H1 (cell line): Measurements from ENCODE around the gene MARK4. TPM values are rescaled to one million over a fixed set of nuclear protein-coding genes. Genes with fewer than 3 reads are reported as not detected.

Experiments used
- CTCF ChIA-PET: fragments of 300-600 bp; sonication (Branson Sonifier 250); formaldehyde crosslinking; loops from one replicate; lab custom pipeline; 2021; ENCODE audit not compliant: partially characterized antibody; lab: Charles Lee
- POLR2A ChIA-PET: fragments of 300-600 bp; sonication (Branson Sonifier 250); formaldehyde crosslinking; loops from one replicate; lab custom pipeline; 2021; ENCODE audit warnings: inconsistent platforms; ENCODE audit not compliant: partially characterized antibody; lab: Charles Lee
- DNase-seq, 2 experiments: peaks; one replicate each; pipeline versions ENCODE4 v3.0.0 to v3.0.0-alpha.2; 2010 to 2022; ENCODE audit warnings: low spot score in 2 of 2, low read depth in 1 of 2, mixed read lengths in 1 of 2
- FAIRE-seq: peaks from 2 replicates; lab custom pipeline; 2011; peaks lifted over from hg19 to GRCh38; lab: Jason Lieb, UNC
- H2AFZ ChIP-seq: 2 replicates; pipeline ENCODE4 v1.8.1; 2012; ENCODE audit warnings: low read length, inconsistent platforms
- H2AK5ac ChIP-seq: 2 replicates; pipeline ENCODE4 v1.6.1; 2013; ENCODE audit warnings: low read depth, low read length
- H2BK120ac ChIP-seq: replicated peaks from 2 replicates; pipeline ENCODE3; 2013; ENCODE audit warnings: low read depth, low read length, inconsistent platforms
- H2BK12ac ChIP-seq: 2 replicates; pipeline ENCODE4 v1.6.1; 2013; ENCODE audit warnings: low read depth, low read length
- H2BK15ac ChIP-seq: 2 replicates; pipeline ENCODE4 v1.6.1; 2013; ENCODE audit warnings: low read length
- H2BK20ac ChIP-seq: 2 replicates; pipeline ENCODE4 v1.6.1; 2013; ENCODE audit warnings: low read length
- H2BK5ac ChIP-seq: 2 replicates; pipeline ENCODE4 v1.6.1; 2013; ENCODE audit warnings: low read depth, low read length
- H3K14ac ChIP-seq: 2 replicates; pipeline ENCODE4 v1.6.1; 2013; ENCODE audit warnings: inconsistent platforms; ENCODE audit not compliant: insufficient read length
- H3K18ac ChIP-seq: 2 replicates; pipeline ENCODE4 v1.6.1; 2013; ENCODE audit warnings: low read length; ENCODE audit errors: extremely low read depth
- H3K23ac ChIP-seq: 2 replicates; pipeline ENCODE4 v1.6.1; 2013; ENCODE audit warnings: inconsistent platforms; ENCODE audit not compliant: insufficient read length
- H3K23me2 ChIP-seq: 2 replicates; pipeline ENCODE4 v1.6.1; 2013; ENCODE audit warnings: low read depth, low read length
- H3K27ac ChIP-seq: 2 replicates; pipeline ENCODE4 v1.6.1; 2011; ENCODE audit warnings: low read depth, low read length, inconsistent platforms
- H3K27me3 ChIP-seq, 4 experiments: replicated peaks in 1 of 4; 1 replicate in 1 of 4; 2 replicates in 3 of 4; pipeline versions ENCODE4 v1.6.1 to v1.8.1; 2011 to 2013; ENCODE audit warnings: low read length in 3 of 4, mild to moderate bottlenecking in 3 of 4, inconsistent platforms in 2 of 4, mixed read lengths in 2 of 4, moderate library complexity in 1 of 4; ENCODE audit not compliant: control insufficient read depth in 3 of 4, insufficient read depth in 3 of 4; ENCODE audit errors: extremely low read depth in 1 of 4
- H3K36me3 ChIP-seq, 4 experiments: 2 replicates each; pipeline versions ENCODE4 v1.6.1 to v1.8.1; 2011 to 2013; ENCODE audit warnings: mild to moderate bottlenecking in 4 of 4, low read length in 3 of 4, moderate library complexity in 2 of 4, control low read depth in 1 of 4, inconsistent platforms in 1 of 4; ENCODE audit not compliant: insufficient read depth in 4 of 4, control insufficient read depth in 2 of 4
- H3K4ac ChIP-seq: replicated peaks from 2 replicates; pipeline ENCODE3; 2013; ENCODE audit warnings: low read length, low read depth, mixed read lengths, inconsistent platforms; ENCODE audit not compliant: insufficient read length
- H3K4me1 ChIP-seq, 4 experiments: replicated peaks in 1 of 4; 1 replicate in 1 of 4; 2 replicates in 3 of 4; pipeline versions ENCODE4 v1.6.1 to v1.8.1; 2011 to 2013; ENCODE audit warnings: low read length in 3 of 4, inconsistent platforms in 2 of 4, mixed read lengths in 1 of 4; ENCODE audit not compliant: insufficient read depth in 4 of 4, control insufficient read depth in 3 of 4
- H3K4me2 ChIP-seq, 2 experiments: 2 replicates each; pipeline versions ENCODE4 v1.6.1 to v1.8.1; 2011 to 2013; ENCODE audit warnings: low read depth in 2 of 2, low read length in 2 of 2, control low read depth in 1 of 2, inconsistent platforms in 1 of 2, mild to moderate bottlenecking in 1 of 2; ENCODE audit not compliant: insufficient read depth in 1 of 2
- H3K4me3 ChIP-seq, 4 experiments: fragments of 200-600, 300-600 bp in 1 of 4; sonication (generic), shearing (Covaris generic), sonication (Bioruptor Twin) in 1 of 4; 2 replicates each; pipeline versions ENCODE4 v1.5.1 to v1.8.1; 2011 to 2016; ENCODE audit warnings: low read length in 4 of 4, low read depth in 3 of 4, control low read depth in 2 of 4, inconsistent platforms in 2 of 4, mild to moderate bottlenecking in 2 of 4, mixed read lengths in 1 of 4, moderate library complexity in 1 of 4; ENCODE audit not compliant: insufficient read depth in 2 of 4; ENCODE audit errors: extremely low read depth in 1 of 4
- H3K56ac ChIP-seq: replicated peaks from 2 replicates; pipeline ENCODE3; 2013; ENCODE audit warnings: low read depth, mild to moderate bottlenecking, mixed read lengths, low read length, inconsistent platforms; ENCODE audit not compliant: insufficient read length
- H3K79me1 ChIP-seq: 2 replicates; pipeline ENCODE4 v1.6.1; 2013; ENCODE audit warnings: low read depth, low read length, control low read depth
- H3K79me2 ChIP-seq, 2 experiments: 2 replicates each; pipeline versions ENCODE4 v1.6.1 to v1.8.1; 2012 to 2013; ENCODE audit warnings: low read length in 2 of 2, mild to moderate bottlenecking in 2 of 2, inconsistent platforms in 1 of 2; ENCODE audit not compliant: insufficient read depth in 2 of 2, control insufficient read depth in 1 of 2
- H3K9ac ChIP-seq, 4 experiments: replicated peaks in 1 of 4; 1 replicate in 1 of 4; 2 replicates in 3 of 4; pipeline versions ENCODE4 v1.6.1 to v1.8.1; 2011 to 2013; ENCODE audit warnings: low read depth in 3 of 4, low read length in 3 of 4, control low read depth in 2 of 4, mild to moderate bottlenecking in 2 of 4, moderate library complexity in 2 of 4, inconsistent platforms in 1 of 4; ENCODE audit errors: extremely low read depth in 1 of 4
- H3K9me3 ChIP-seq, 2 experiments: 2 replicates each; pipeline versions ENCODE4 v1.6.1 to v1.8.1; 2012 to 2013; ENCODE audit warnings: mild to moderate bottlenecking in 2 of 2, moderate library complexity in 2 of 2, control low read depth in 1 of 2, inconsistent platforms in 1 of 2, low read depth in 1 of 2, low read length in 1 of 2, mixed read lengths in 1 of 2; ENCODE audit not compliant: insufficient read depth in 2 of 2
- H4K20me1 ChIP-seq, 2 experiments: replicated peaks in 1 of 2; 2 replicates each; pipeline versions ENCODE3 to v1.8.1; 2011 to 2013; ENCODE audit warnings: inconsistent platforms in 2 of 2, low read length in 2 of 2, mild to moderate bottlenecking in 1 of 2; ENCODE audit not compliant: insufficient read depth in 2 of 2, control insufficient read depth in 1 of 2
- H4K5ac ChIP-seq: 2 replicates; pipeline ENCODE4 v1.6.1; 2013; ENCODE audit warnings: low read length, low read depth, mixed read lengths, inconsistent platforms; ENCODE audit not compliant: insufficient read length
- H4K8ac ChIP-seq: 2 replicates; pipeline ENCODE4 v1.8.0; 2013; ENCODE audit warnings: mild to moderate bottlenecking, moderate library complexity, low read length, inconsistent platforms; ENCODE audit not compliant: insufficient read depth; ENCODE audit errors: extremely low read depth
- H4K91ac ChIP-seq: replicated peaks from 2 replicates; pipeline ENCODE3; 2013; ENCODE audit warnings: low read length, mixed read lengths, inconsistent platforms; ENCODE audit not compliant: insufficient read length
- BRCA1 ChIP-seq: IDR thresholded peaks from 2 replicates; pipeline ENCODE4 v1.6.1; 2012; ENCODE audit warnings: low read depth, low read length, improper control_type of control experiment
- CHD2 ChIP-seq: IDR thresholded peaks from 2 replicates; pipeline ENCODE4 v1.6.1; 2012; ENCODE audit warnings: low read length, improper control_type of control experiment
- EP300 ChIP-seq, 2 experiments: IDR thresholded peaks; 1 replicate in 1 of 2; 2 replicates in 1 of 2; pipeline ENCODE4 v1.6.1; 2011 to 2012; ENCODE audit warnings: low read depth in 2 of 2, low read length in 2 of 2, mild to moderate bottlenecking in 2 of 2, borderline replicate concordance in 1 of 2, inconsistent platforms in 1 of 2, moderate library complexity in 1 of 2
- GTF2F1 ChIP-seq: IDR thresholded peaks from 2 replicates; pipeline ENCODE4 v1.6.1; 2012; ENCODE audit warnings: low read depth, low read length, improper control_type of control experiment, borderline replicate concordance
- HDAC2 ChIP-seq, 2 experiments: fragments of 300-600 bp in 1 of 2; sonication (generic) in 1 of 2; IDR thresholded peaks; 2 replicates each; pipeline ENCODE4 v1.6.1; 2011 to 2012; ENCODE audit warnings: low read depth in 2 of 2, low read length in 2 of 2, mild to moderate bottlenecking in 2 of 2, moderate library complexity in 2 of 2, borderline replicate concordance in 1 of 2, inconsistent platforms in 1 of 2
- JUN ChIP-seq: IDR thresholded peaks from 2 replicates; pipeline ENCODE4 v1.6.1; 2011; ENCODE audit warnings: low read depth, mild to moderate bottlenecking, improper control_type of control experiment, low read length
- NANOG ChIP-seq: IDR thresholded peaks from 2 replicates; pipeline ENCODE4 v1.6.1; 2011; ENCODE audit warnings: low read length, low read depth, mild to moderate bottlenecking, inconsistent platforms; ENCODE audit not compliant: insufficient read depth, poor library complexity, severe bottlenecking
- RAD21 ChIP-seq, 2 experiments: IDR thresholded peaks in 1 of 2; conservative IDR thresholded peaks in 1 of 2; 2 replicates each; pipeline ENCODE4 v1.6.1; 2011; ENCODE audit warnings: low read depth in 2 of 2, low read length in 2 of 2, improper control_type of control experiment in 1 of 2, inconsistent platforms in 1 of 2, mild to moderate bottlenecking in 1 of 2, moderate library complexity in 1 of 2
- SIRT6 ChIP-seq: IDR thresholded peaks from one replicate; pipeline ENCODE4 v1.7.1; 2012; ENCODE audit warnings: low read length, inconsistent platforms
- SP1 ChIP-seq: IDR thresholded peaks from 2 replicates; pipeline ENCODE4 v1.6.1; 2011; ENCODE audit warnings: low read depth, low read length
- TAF1 ChIP-seq: IDR thresholded peaks from 2 replicates; pipeline ENCODE4 v1.6.1; 2011; ENCODE audit warnings: mild to moderate bottlenecking, low read depth, low read length
- TBP ChIP-seq: IDR thresholded peaks from 2 replicates; pipeline ENCODE4 v1.6.1; 2011; ENCODE audit warnings: low read depth, low read length, improper control_type of control experiment
- WGBS, 2 experiments: shearing (Covaris generic) in 1 of 2; methylation state at CpG; one replicate each; pipeline versions ENCODE4 v1.1.6 to v1.1.7; 2013 to 2015; ENCODE audit warnings: low lambda C conversion rate in 2 of 2, mixed read lengths in 2 of 2, inconsistent platforms in 1 of 2, low coverage in 1 of 2, missing lambda C conversion rate in 1 of 2; ENCODE audit not compliant: insufficient replicate concordance in 2 of 2, insufficient coverage in 1 of 2, insufficient read length in 1 of 2; ENCODE audit errors: extremely low coverage in 1 of 2, missing lambda C conversion rate in 1 of 2; 5-methylcytosine and 5-hydroxymethylcytosine counted together
- polyA plus RNA-seq, 7 experiments: library from polyadenylated mRNA; depleted of rRNA in 3 of 7; stranded (reverse) in 5 of 7; unstranded in 2 of 7; fragments of >200 nt in 5 of 7; fragments of 200-250 nt in 2 of 7; gene quantifications; 1 replicate in 5 of 7; 2 replicates in 1 of 7; 4 replicates in 1 of 7; pipeline versions ENCODE4 v1.2.1 to v1.2.3, GENCODE V29; 2011 to 2013; ENCODE audit warnings: missing spikeins in 2 of 7, mixed read lengths in 2 of 7
- total RNA-seq: library from RNA; stranded (reverse); fragmentation: NEBNext Ultra II Directional; extraction: Animal tissue kit (Norgen Biotek cat#: 25700); gene quantifications from 2 replicates; pipeline ENCODE4 v1.2.1, GENCODE V29; 2021
- TF ChIP-seq, protein P1 (sequence below): IDR thresholded peaks from 2 replicates; pipeline ENCODE4 v1.6.1; 2012; ENCODE audit warnings: inconsistent platforms

The MARK4 gene
- total and polyA plus RNA-seq, 2 of the 8 experiments (the other 6 are each of a cell fraction or from before 2014, with no cell fraction given): 12.3 to 49.8 TPM

DNA sequence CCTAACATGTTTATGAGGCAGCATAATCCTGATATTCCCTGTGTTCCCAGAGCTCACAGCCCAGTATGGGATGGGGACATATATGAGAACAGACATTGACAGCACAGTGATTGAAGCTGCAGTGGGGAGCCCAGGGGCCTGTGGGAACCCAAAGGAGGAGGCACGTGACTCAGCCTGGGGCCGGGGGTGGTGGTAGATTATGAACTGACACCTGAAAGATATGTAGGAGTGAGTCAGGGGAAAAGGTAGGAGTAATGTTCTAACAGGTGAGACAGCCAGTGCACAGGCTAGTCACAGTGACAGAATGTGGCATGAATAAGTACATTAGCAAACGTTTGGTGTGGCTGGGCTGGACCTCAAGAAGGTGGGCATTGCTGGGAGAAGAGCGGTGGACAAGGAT lies 42.6 kb downstream of the MARK4 start:
- H3K36me3 ChIP-seq: peaks cover 0 to 4% (median 1%) of the 10 kb centered on the region in 4 experiments; a peak in 3 of 8 replicates
- H4K20me1 ChIP-seq: peaks cover 0 to 6% of the 10 kb centered on the region in 2 experiments
- H3K9me3 ChIP-seq: no peaks in the 10 kb centered on the region
- H2BK20ac ChIP-seq: no peak overlapping the region
- no peak overlapping the region for H3K9ac ChIP-seq
- H4K5ac ChIP-seq: no peak overlapping the region
- no peak overlapping the region for H2AK5ac ChIP-seq
- no peaks in the 10 kb centered on the region; a peak in 1 of 7 replicates for H3K27me3 ChIP-seq
- H3K23ac ChIP-seq: no peak overlapping the region
- H3K18ac ChIP-seq: no peak overlapping the region
- H3K23me2 ChIP-seq: no peaks in the 10 kb centered on the region
- no peak overlapping the region for H3K56ac ChIP-seq
- DNase-seq (no peak), FAIRE-seq (no peak)
- no peak overlapping the region for H2BK12ac ChIP-seq
- CTCF ChIA-PET: interaction anchor here (1.1 to 1.7 kb wide), 3 partner anchors 9 to 93 kb away, joined by 3 to 5 read pairs (median 3); no protein-coding TSS in a partner anchor
- H3K4me1 ChIP-seq: no peaks in the 10 kb centered on the region
- H3K79me2 ChIP-seq: no peaks in the 10 kb centered on the region
- H3K4me3 ChIP-seq: no peak overlapping the region
- no peak overlapping the region for H3K4ac ChIP-seq
- H4K91ac ChIP-seq: no peak overlapping the region
- POLR2A ChIA-PET: interaction anchor here (0.9 kb wide), 1 partner anchor 62 kb away, joined by 4 read pairs; no protein-coding TSS in a partner anchor
- no peak overlapping the region for H3K4me2 ChIP-seq
- H2BK15ac ChIP-seq: no peak overlapping the region
- no peak overlapping the region for H3K27ac ChIP-seq
- H2BK120ac ChIP-seq: no peak overlapping the region
- H2BK5ac ChIP-seq: no peak overlapping the region
- no peak overlapping the region for H4K8ac ChIP-seq
- H2AFZ ChIP-seq: no peak overlapping the region
- no peak overlapping the region for H3K14ac ChIP-seq
- H3K79me1 ChIP-seq: no peaks in the 10 kb centered on the region
- 84% methylated on average over 4 of the region's 4 CpGs; no CpG with 5 or more reads in 1 of the 2 experiments for WGBS, 2 experiments
- no peak for TF ChIP-seq HDAC2 (IDR thresholded peaks at IDR 0.05; ENCODE audit: borderline replicate concordance in 1 of 2, low read depth in 2 of 2, low read length in 2 of 2)
- TF ChIP-seq SP1: no peak
- TF ChIP-seq RAD21 (IDR thresholded peaks at IDR 0.05 in 1 of 2, conservative IDR thresholded peaks at IDR 0.05 in 1 of 2; ENCODE audit: low read depth in 2 of 2, low read length in 2 of 2): no peak
- TF ChIP-seq EP300 (IDR thresholded peaks at IDR 0.05; ENCODE audit: borderline replicate concordance in 1 of 2, low read depth in 2 of 2, low read length in 2 of 2): no peak
- no peak for TF ChIP-seq BRCA1
- TF ChIP-seq TBP: no peak
- no peak for TF ChIP-seq TAF1
- TF ChIP-seq, protein P1, sequence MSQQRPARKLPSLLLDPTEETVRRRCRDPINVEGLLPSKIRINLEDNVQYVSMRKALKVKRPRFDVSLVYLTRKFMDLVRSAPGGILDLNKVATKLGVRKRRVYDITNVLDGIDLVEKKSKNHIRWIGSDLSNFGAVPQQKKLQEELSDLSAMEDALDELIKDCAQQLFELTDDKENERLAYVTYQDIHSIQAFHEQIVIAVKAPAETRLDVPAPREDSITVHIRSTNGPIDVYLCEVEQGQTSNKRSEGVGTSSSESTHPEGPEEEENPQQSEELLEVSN: no peak
- no peak for TF ChIP-seq SIRT6
- no peak for TF ChIP-seq CHD2
- no peak for TF ChIP-seq JUN
- TF ChIP-seq NANOG: no peak
- TF ChIP-seq GTF2F1: no peak
